Measurements from ENCODE around the gene ADCYAP1R1.

GRCh38 chr7:31105256-31105950 lies 53.3 kb downstream of the ADCYAP1R1 start:
- TF ChIP-seq POLR2A (IDR thresholded peaks at IDR 0.05): no peak
- TF ChIP-seq, protein P1, sequence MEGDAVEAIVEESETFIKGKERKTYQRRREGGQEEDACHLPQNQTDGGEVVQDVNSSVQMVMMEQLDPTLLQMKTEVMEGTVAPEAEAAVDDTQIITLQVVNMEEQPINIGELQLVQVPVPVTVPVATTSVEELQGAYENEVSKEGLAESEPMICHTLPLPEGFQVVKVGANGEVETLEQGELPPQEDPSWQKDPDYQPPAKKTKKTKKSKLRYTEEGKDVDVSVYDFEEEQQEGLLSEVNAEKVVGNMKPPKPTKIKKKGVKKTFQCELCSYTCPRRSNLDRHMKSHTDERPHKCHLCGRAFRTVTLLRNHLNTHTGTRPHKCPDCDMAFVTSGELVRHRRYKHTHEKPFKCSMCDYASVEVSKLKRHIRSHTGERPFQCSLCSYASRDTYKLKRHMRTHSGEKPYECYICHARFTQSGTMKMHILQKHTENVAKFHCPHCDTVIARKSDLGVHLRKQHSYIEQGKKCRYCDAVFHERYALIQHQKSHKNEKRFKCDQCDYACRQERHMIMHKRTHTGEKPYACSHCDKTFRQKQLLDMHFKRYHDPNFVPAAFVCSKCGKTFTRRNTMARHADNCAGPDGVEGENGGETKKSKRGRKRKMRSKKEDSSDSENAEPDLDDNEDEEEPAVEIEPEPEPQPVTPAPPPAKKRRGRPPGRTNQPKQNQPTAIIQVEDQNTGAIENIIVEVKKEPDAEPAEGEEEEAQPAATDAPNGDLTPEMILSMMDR (IDR thresholded peaks at IDR 0.05): no peak
- TF ChIP-seq EP300 (IDR thresholded peaks at IDR 0.05): no peak

Measured in tibial nerve (tissue), 4 donors.